Measurements from ENCODE around the gene PIKFYVE.

- no peak for TF ChIP-seq ZNF701 (tag by site-specific recombination; IDR thresholded peaks at IDR 0.05)
- TF ChIP-seq ZBTB1 (tag by site-specific recombination; IDR thresholded peaks at IDR 0.05): no peak
- no peak for TF ChIP-seq CTCF (tag by site-specific recombination; IDR thresholded peaks at IDR 0.05)
- no peak for TF ChIP-seq ZNF121 (tag by site-specific recombination; IDR thresholded peaks at IDR 0.05)
- no peak for TF ChIP-seq ZBTB10 (tag by site-specific recombination; IDR thresholded peaks at IDR 0.05)
- TF ChIP-seq ZNF768 (tag by site-specific recombination; IDR thresholded peaks at IDR 0.05): no peak
- TF ChIP-seq ZNF394 (tag by site-specific recombination; IDR thresholded peaks at IDR 0.05; ENCODE audit: borderline replicate concordance): no peak
- no peak for TF ChIP-seq ZNF10 (tag by site-specific recombination; IDR thresholded peaks at IDR 0.05)
- TF ChIP-seq, protein P1, sequence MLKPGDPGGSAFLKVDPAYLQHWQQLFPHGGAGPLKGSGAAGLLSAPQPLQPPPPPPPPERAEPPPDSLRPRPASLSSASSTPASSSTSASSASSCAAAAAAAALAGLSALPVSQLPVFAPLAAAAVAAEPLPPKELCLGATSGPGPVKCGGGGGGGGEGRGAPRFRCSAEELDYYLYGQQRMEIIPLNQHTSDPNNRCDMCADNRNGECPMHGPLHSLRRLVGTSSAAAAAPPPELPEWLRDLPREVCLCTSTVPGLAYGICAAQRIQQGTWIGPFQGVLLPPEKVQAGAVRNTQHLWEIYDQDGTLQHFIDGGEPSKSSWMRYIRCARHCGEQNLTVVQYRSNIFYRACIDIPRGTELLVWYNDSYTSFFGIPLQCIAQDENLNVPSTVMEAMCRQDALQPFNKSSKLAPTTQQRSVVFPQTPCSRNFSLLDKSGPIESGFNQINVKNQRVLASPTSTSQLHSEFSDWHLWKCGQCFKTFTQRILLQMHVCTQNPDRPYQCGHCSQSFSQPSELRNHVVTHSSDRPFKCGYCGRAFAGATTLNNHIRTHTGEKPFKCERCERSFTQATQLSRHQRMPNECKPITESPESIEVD (tag by site-specific recombination; IDR thresholded peaks at IDR 0.05): no peak
- TF ChIP-seq BCL11A (tag by site-specific recombination; IDR thresholded peaks at IDR 0.05; ENCODE audit: low read depth): no peak
- TF ChIP-seq, protein P2, sequence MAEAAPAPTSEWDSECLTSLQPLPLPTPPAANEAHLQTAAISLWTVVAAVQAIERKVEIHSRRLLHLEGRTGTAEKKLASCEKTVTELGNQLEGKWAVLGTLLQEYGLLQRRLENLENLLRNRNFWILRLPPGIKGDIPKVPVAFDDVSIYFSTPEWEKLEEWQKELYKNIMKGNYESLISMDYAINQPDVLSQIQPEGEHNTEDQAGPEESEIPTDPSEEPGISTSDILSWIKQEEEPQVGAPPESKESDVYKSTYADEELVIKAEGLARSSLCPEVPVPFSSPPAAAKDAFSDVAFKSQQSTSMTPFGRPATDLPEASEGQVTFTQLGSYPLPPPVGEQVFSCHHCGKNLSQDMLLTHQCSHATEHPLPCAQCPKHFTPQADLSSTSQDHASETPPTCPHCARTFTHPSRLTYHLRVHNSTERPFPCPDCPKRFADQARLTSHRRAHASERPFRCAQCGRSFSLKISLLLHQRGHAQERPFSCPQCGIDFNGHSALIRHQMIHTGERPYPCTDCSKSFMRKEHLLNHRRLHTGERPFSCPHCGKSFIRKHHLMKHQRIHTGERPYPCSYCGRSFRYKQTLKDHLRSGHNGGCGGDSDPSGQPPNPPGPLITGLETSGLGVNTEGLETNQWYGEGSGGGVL (tag by site-specific recombination; IDR thresholded peaks at IDR 0.05): no peak
These were observed 93.6 kb downstream of the PIKFYVE start for GRCh38 chr2:208359632-208359986.
